HG02938 (cell line): ENCODE data around the gene PCDHGB2.
A peak's percentile ranks its signal among the peaks of the same experiment; 100 is the strongest.
"Not testable (repeated sequence)": the region's sequence is repeated elsewhere in the genome, so short reads cannot be mapped to it uniquely, and the experiment has no call there.

ENCODE experiments used
- ATAC-seq: cut with Tn5 transposase; IDR thresholded peaks from one replicate; pipeline ENCODE4 v1.9.1; 2021; ENCODE audit warnings: mild to moderate bottlenecking, moderate library complexity; ENCODE audit not compliant: unreplicated experiment

The PCDHGB2 gene

DNA sequence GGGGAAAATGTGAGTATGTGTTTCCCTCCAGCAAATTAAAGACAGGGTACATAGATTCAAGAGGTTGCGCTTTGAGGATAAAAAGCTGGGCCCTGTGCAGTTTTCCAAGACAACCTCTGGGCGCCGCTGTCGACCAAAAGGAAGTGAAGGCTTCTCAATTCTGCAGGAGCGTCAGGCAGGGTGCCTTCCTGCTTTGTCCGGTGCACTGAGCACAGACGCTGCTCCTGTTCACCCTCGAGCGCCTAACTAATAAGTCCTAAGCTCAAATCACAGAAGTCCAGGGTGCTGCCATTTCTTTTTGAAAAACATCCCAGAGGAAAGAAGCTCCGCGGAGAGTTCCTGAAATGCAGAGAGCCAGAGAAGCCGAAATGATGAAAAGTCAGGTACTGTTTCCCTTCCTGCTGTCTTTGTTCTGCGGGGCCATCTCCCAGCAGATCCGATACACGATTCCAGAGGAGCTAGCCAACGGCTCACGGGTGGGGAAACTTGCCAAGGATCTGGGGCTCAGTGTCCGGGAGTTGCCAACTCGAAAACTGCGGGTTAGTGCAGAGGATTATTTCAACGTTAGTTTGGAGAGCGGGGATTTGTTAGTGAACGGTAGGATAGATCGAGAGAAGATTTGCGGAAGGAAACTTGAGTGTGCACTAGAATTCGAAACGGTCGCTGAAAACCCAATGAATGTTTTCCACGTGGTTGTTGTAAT, 9.7 kb upstream of the PCDHGB2 start, which contains the start of gene PCDHGB1:
PCDHGB1 (plus strand) TSS at position 183 of the 703 bp plus-strand sequence; CDS start at position 345, 162 bp downstream.
- peak; percentile 83 for ATAC-seq

GRCh38 chr5:141351591-141351990, 8.2 kb upstream of the PCDHGB2 start:
- no peak for ATAC-seq

GRCh38 chr5:141354900-141355469, 4.8 kb upstream of the PCDHGB2 start, which contains the start of gene PCDHGA4:
Gene PCDHGA4 (plus strand): TSS chr5:141355021. CDS start chr5:141355108, 87 bp downstream.
- no peak for ATAC-seq

GRCh38 chr5:141355641-141356040, 4.2 kb upstream of the PCDHGB2 start:
- no peak for ATAC-seq

GRCh38 chr5:141356133-141356532, 3.7 kb upstream of the PCDHGB2 start:
- ATAC-seq, result no peak

- ATAC-seq, result no peak
These were observed 2.8 kb upstream of the PCDHGB2 start for GRCh38 chr5:141356950-141357349.

DNA sequence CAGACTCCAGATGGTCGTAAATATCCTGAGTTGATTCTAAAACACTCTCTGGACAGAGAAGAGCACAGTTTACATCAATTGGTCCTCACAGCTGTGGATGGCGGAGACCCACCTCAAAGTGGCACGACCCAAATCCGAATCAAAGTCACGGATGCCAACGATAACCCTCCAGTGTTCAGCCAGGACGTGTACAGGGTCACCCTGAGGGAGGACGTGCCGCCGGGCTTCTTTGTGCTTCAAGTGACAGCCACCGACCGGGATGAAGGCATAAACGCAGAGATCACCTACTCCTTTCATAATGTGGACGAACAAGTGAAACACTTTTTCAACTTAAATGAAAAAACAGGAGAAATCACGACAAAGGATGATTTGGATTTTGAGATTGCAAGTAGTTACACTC, 891 bp downstream of the PCDHGB2 start:
- no peak for ATAC-seq

GRCh38 chr5:141362719-141363118, 2.9 kb downstream of the PCDHGB2 start:
- no peak for ATAC-seq

- no peak for ATAC-seq
These were observed 4.3 kb downstream of the PCDHGB2 start, which contains the start of gene PCDHGA5 for GRCh38 chr5:141363952-141364660. Gene PCDHGA5 (plus strand): TSS chr5:141364162. CDS start chr5:141364331, 169 bp downstream.

DNA sequence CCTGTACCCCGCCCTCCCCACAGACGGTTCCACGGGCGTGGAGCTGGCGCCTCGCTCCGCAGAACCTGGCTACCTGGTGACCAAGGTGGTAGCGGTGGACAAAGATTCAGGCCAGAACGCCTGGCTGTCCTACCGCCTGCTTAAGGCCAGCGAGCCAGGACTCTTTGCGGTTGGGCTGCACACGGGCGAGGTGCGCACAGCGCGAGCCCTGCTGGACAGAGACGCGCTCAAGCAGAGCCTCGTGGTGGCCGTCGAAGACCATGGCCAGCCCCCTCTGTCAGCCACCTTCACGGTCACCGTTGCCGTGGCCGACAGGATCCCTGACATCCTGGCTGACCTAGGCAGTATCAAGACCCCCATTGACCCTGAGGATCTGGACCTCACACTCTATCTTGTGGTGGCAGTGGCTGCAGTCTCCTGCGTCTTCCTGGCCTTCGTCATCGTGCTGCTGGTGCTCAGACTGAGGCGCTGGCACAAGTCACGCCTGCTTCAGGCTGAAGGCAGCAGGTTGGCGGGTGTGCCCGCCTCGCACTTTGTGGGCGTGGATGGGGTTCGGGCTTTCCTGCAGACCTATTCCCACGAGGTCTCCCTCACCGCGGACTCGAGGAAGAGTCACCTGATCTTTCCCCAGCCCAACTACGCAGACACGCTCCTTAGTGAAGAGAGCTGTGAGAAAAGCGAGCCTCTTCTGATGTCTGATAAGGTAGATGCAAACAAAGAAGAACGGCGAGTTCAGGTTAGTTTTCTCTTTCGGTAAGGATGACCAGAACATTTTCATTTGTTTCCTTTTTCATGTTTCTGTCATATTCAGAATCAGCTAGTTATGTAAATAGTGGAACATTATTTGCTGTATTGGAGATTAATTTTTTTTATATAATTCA, 6.5 kb downstream of the PCDHGB2 start:
- no peak for ATAC-seq

GRCh38 chr5:141369994-141370848, 10.4 kb downstream of the PCDHGB2 start, which contains the start of gene PCDHGB3:
Gene PCDHGB3 (plus strand): TSS chr5:141370242. CDS start chr5:141370395, 153 bp downstream.
- peak; percentile 64 for ATAC-seq

GRCh38 chr5:141371572-141372475, 12.0 kb downstream of the PCDHGB2 start:
- no peak for ATAC-seq

DNA sequence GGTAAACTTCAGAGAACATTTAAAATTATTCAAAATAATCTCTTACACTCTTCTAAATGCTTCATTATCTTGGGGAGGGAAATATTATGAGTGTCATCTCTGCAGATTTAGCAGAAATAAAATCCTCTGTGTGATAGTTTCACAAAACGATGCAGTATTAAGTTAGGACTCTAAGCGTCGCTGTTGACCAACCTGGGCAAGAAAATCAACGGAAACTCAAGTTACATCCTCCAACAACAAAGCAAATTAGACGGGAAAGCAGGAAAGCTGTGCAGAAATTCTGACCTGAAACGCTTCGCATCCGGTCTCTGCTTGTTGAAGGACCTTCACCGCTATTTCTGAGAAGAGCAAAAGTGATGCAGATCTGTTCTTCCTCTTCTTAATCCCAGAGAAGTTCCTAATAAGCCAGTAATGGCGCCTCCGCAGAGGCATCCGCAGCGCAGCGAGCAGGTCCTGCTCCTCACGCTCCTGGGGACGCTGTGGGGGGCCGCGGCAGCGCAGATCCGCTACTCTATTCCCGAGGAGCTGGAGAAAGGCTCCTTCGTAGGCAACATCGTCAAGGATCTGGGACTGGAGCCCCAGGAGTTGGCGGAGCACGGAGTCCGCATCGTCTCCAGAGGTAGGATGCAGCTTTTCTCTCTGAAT, 14.0 kb downstream of the PCDHGB2 start, which contains the start of gene PCDHGA6:
PCDHGA6 (plus strand) TSS at position 219 of the 645 bp plus-strand sequence; CDS start at position 412, 193 bp downstream.
- ATAC-seq, result no peak

GRCh38 chr5:141374627-141375026, 14.8 kb downstream of the PCDHGB2 start:
- no peak for ATAC-seq

- not testable (repeated sequence) for ATAC-seq
These were observed 15.8 kb downstream of the PCDHGB2 start for GRCh38 chr5:141375444-141376155.

- ATAC-seq, result no peak
These were observed 22.9 kb downstream of the PCDHGB2 start, which contains the start of gene PCDHGA7 for GRCh38 chr5:141382469-141383294. Gene PCDHGA7 (plus strand): TSS chr5:141382742. CDS start chr5:141382900, 158 bp downstream.
